ENCODE results near the gene YJU2. TPM values are rescaled to one million over a fixed set of nuclear protein-coding genes. Genes with fewer than 3 reads are reported as not detected.
A peak's percentile ranks its signal among the peaks of the same experiment; 100 is the strongest.

YJU2 gene
- total and polyA plus RNA-seq, 2 of the 8 experiments (the other 6 are each of a cell fraction or from before 2014, with no cell fraction given): 26.8 to 27.7 TPM

- Histone ChIP-seq H2AK5ac (ENCODE audit: low read depth, low read length) (no peak overlapping the region), H3K27me3 (replicated peaks in 1 of 4; ENCODE audit: control insufficient read depth in 3 of 4, extremely low read depth in 1 of 4, insufficient read depth in 3 of 4, low read length in 3 of 4) (no peaks in the 10 kb centered on the region), H2BK12ac (ENCODE audit: low read depth, low read length) (no peak overlapping the region), H3K4me1 (replicated peaks in 1 of 4; ENCODE audit: control insufficient read depth in 3 of 4, insufficient read depth in 4 of 4, low read length in 3 of 4) (no peaks in the 10 kb centered on the region; a peak in 1 of 7 replicates), H3K4ac (replicated peaks; ENCODE audit: insufficient read length, low read depth, low read length) (no peak overlapping the region), H2BK15ac (ENCODE audit: low read length) (no peak overlapping the region), H4K5ac (ENCODE audit: insufficient read length, low read depth, low read length) (no peak overlapping the region), H3K27ac (ENCODE audit: low read depth, low read length) (no peak overlapping the region), H3K4me2 (ENCODE audit: insufficient read depth in 1 of 2, low read depth in 2 of 2, low read length in 2 of 2) (no peak overlapping the region), H3K23ac (ENCODE audit: insufficient read length) (no peak overlapping the region), H3K56ac (replicated peaks; ENCODE audit: insufficient read length, low read depth, low read length) (no peak overlapping the region), H3K23me2 (ENCODE audit: low read depth, low read length) (no peaks in the 10 kb centered on the region), H3K9ac (replicated peaks in 1 of 4; ENCODE audit: extremely low read depth in 1 of 4, low read depth in 3 of 4, low read length in 3 of 4) (no peak overlapping the region), H2BK120ac (replicated peaks; ENCODE audit: low read depth, low read length) (no peak overlapping the region), H3K79me1 (ENCODE audit: low read depth, low read length) (peaks cover 3% of the 10 kb centered on the region), H3K9me3 (ENCODE audit: insufficient read depth in 2 of 2, low read depth in 1 of 2, low read length in 1 of 2) (no peaks in the 10 kb centered on the region), H2BK5ac (ENCODE audit: low read depth, low read length) (no peak overlapping the region), H3K36me3 (ENCODE audit: control insufficient read depth in 2 of 4, insufficient read depth in 4 of 4, low read length in 3 of 4) (peaks cover 5 to 32% (median 18%) of the 10 kb centered on the region in 4 experiments), H2BK20ac (ENCODE audit: low read length) (no peak overlapping the region), H2AFZ (ENCODE audit: low read length) (no peak overlapping the region), H4K20me1 (replicated peaks in 1 of 2; ENCODE audit: control insufficient read depth in 1 of 2, insufficient read depth in 2 of 2, low read length in 2 of 2) (peaks cover 0 to 4% of the 10 kb centered on the region in 2 experiments), H3K79me2 (ENCODE audit: control insufficient read depth in 1 of 2, insufficient read depth in 2 of 2, low read length in 2 of 2) (no peaks in the 10 kb centered on the region), H4K91ac (replicated peaks; ENCODE audit: insufficient read length, low read length) (no peak overlapping the region), H4K8ac (ENCODE audit: extremely low read depth, insufficient read depth, low read length) (no peak overlapping the region), H3K18ac (ENCODE audit: extremely low read depth, low read length) (no peak overlapping the region), H3K4me3 (ENCODE audit: extremely low read depth in 1 of 4, insufficient read depth in 2 of 4, low read depth in 3 of 4, low read length in 4 of 4) (no peak overlapping the region), H3K14ac (ENCODE audit: insufficient read length) (no peak overlapping the region)
- ChIA-PET POLR2A (ENCODE audit: partially characterized antibody) (interaction anchor here (0.6 to 12.2 kb wide), 9 partner anchors 9 to 39 kb away, joined by 3 to 86 read pairs (median 3); partner anchors contain the start of gene TMIGD2), CTCF (ENCODE audit: partially characterized antibody) (interaction anchor here (0.6 to 2.7 kb wide), 2 partner anchors 12 to 43 kb away, joined by 4 to 8 read pairs; no protein-coding TSS in a partner anchor)
- DNase-seq (ENCODE audit: low read depth in 1 of 2, low spot score in 2 of 2): peak; percentile 25 to 84
- WGBS, 2 experiments (ENCODE audit: extremely low coverage in 1 of 2, insufficient coverage in 1 of 2, insufficient read length in 1 of 2, insufficient replicate concordance in 2 of 2, low coverage in 1 of 2, low lambda C conversion rate in 2 of 2, missing lambda C conversion rate in 1 of 2): 92% methylated on average over 22 of the region's 22 CpGs; no CpG with 5 or more reads in 1 of the 2 experiments
- FAIRE-seq: no peak
- TF ChIP-seq MAFK (IDR thresholded peaks at IDR 0.05; ENCODE audit: low read depth, low read length): no peak
- no peak for TF ChIP-seq SUZ12 (IDR thresholded peaks at IDR 0.05; ENCODE audit: low read length)
- no peak for TF ChIP-seq TEAD4 (IDR thresholded peaks at IDR 0.05; ENCODE audit: low read depth, low read length)
- TF ChIP-seq USF2 (IDR thresholded peaks at IDR 0.05; ENCODE audit: low read length): no peak
- TF ChIP-seq SP1 (IDR thresholded peaks at IDR 0.05; ENCODE audit: low read depth, low read length): no peak
- TF ChIP-seq KDM4A (IDR thresholded peaks at IDR 0.05; ENCODE audit: low read depth, low read length, severe bottlenecking): no peak
- no peak for TF ChIP-seq SIRT6 (IDR thresholded peaks at IDR 0.05; ENCODE audit: low read length)
- TF ChIP-seq BCL11A (IDR thresholded peaks at IDR 0.05; ENCODE audit: low read depth in 2 of 2, low read length in 2 of 2): no peak
- TF ChIP-seq TBP (IDR thresholded peaks at IDR 0.05; ENCODE audit: low read depth, low read length): no peak
- TF ChIP-seq HDAC2 (IDR thresholded peaks at IDR 0.05; ENCODE audit: borderline replicate concordance in 1 of 2, low read depth in 2 of 2, low read length in 2 of 2): no peak
- TF ChIP-seq JUN (IDR thresholded peaks at IDR 0.05; ENCODE audit: low read depth, low read length): no peak
These were observed 63.6 kb downstream of the YJU2 start for GRCh38 chr19:4310247-4311121.
